ENCODE results near the gene MEOX1. TPM values are rescaled to one million over a fixed set of nuclear protein-coding genes. Genes with fewer than 3 reads are reported as not detected.

MEOX1 gene
- total RNA-seq, 1 experiment from 2014 or later: 0.21 TPM

- H3K36me3 ChIP-seq (ENCODE audit: control insufficient read depth, insufficient read depth, low read length): no peaks in the 10 kb centered on the region
- H3K27ac ChIP-seq (ENCODE audit: low read length): no peak overlapping the region
- H3K4me1 ChIP-seq (ENCODE audit: control insufficient read depth, insufficient read depth, low read length): no peaks in the 10 kb centered on the region
- no peak overlapping the region for H3K4me3 ChIP-seq (ENCODE audit: low read depth in 2 of 2, low read length in 2 of 2)
- in situ Hi-C loops (cut with HindIII; ENCODE audit: low pct_unique_long_range_greater_than_20kb, low sequenced_read_pairs): no loop called here
- DNase-seq (ENCODE audit: low read depth, low spot score) (no peak), ATAC-seq (no peak)
- intact Hi-C loops (cut with micrococcal nuclease; ENCODE audit: unreplicated experiment): no loop called here
- no peaks in the 10 kb centered on the region for H3K27me3 ChIP-seq (ENCODE audit: control insufficient read depth, insufficient read depth, low read length)
- ChIA-PET CTCF (interaction anchor here (0.6 to 0.7 kb wide), 2 partner anchors 16 to 68 kb away, joined by 3 to 4 read pairs; no protein-coding TSS in a partner anchor), POLR2A (interaction anchor here (0.5 kb wide), 1 partner anchor 14 kb away, joined by 8 read pairs; no protein-coding TSS in a partner anchor)
- no peak for TF ChIP-seq TCF7L2 (IDR thresholded peaks at IDR 0.05; ENCODE audit: low read depth, low read length)
- TF ChIP-seq SIN3A (IDR thresholded peaks at IDR 0.05; ENCODE audit: borderline replicate concordance, insufficient read depth, low read depth, low read length): no peak
- no peak for TF ChIP-seq POLR2AphosphoS5 (IDR thresholded peaks at IDR 0.05; ENCODE audit: low read depth, low read length)
- TF ChIP-seq CTCF (IDR thresholded peaks at IDR 0.05): no peak
- TF ChIP-seq REST (IDR thresholded peaks at IDR 0.05; ENCODE audit: insufficient read depth in 1 of 2, low read depth in 2 of 2, low read length in 1 of 2): no peak
- no peaks in the 10 kb centered on the region for H3K9me3 ChIP-seq (ENCODE audit: control insufficient read depth, insufficient read depth, low read depth, low read length)
- BruUV-seq (replicated peaks): no TSS peak
Measured at GRCh38 chr17:43698678-43699437, 37.1 kb upstream of the MEOX1 start.

- CTCF ChIA-PET: no interaction called here
- in situ Hi-C loops (cut with HindIII; ENCODE audit: low pct_unique_long_range_greater_than_20kb, low sequenced_read_pairs) (no loop called here), intact Hi-C loops (cut with micrococcal nuclease; ENCODE audit: unreplicated experiment) (no loop called here)
- H3K27me3 ChIP-seq (ENCODE audit: control insufficient read depth, insufficient read depth, low read length): no peaks in the 10 kb centered on the region
- BruUV-seq (replicated peaks): no TSS peak
- H3K27ac ChIP-seq (ENCODE audit: low read length): no peak overlapping the region
- H3K36me3 ChIP-seq (ENCODE audit: control insufficient read depth, insufficient read depth, low read length): no peaks in the 10 kb centered on the region
- ATAC-seq (no peak), DNase-seq (ENCODE audit: low read depth, low spot score) (no peak)
- H3K9me3 ChIP-seq (ENCODE audit: control insufficient read depth, insufficient read depth, low read depth, low read length): no peaks in the 10 kb centered on the region
- TF ChIP-seq TCF7L2 (IDR thresholded peaks at IDR 0.05; ENCODE audit: low read depth, low read length) (no peak), REST (IDR thresholded peaks at IDR 0.05; ENCODE audit: insufficient read depth in 1 of 2, low read depth in 2 of 2, low read length in 1 of 2) (no peak), POLR2AphosphoS5 (IDR thresholded peaks at IDR 0.05; ENCODE audit: low read depth, low read length) (no peak), SIN3A (IDR thresholded peaks at IDR 0.05; ENCODE audit: borderline replicate concordance, insufficient read depth, low read depth, low read length) (no peak), CTCF (IDR thresholded peaks at IDR 0.05) (no peak)
- no peak overlapping the region for H3K4me3 ChIP-seq (ENCODE audit: low read depth in 2 of 2, low read length in 2 of 2)
- POLR2A ChIA-PET: interaction anchor here (0.5 kb wide), 1 partner anchor 13 kb away, joined by 8 read pairs; no protein-coding TSS in a partner anchor
- no peaks in the 10 kb centered on the region for H3K4me1 ChIP-seq (ENCODE audit: control insufficient read depth, insufficient read depth, low read length)
Measured at GRCh38 chr17:43697937-43698336, 36.2 kb upstream of the MEOX1 start.

Measured in Panc1 (cell line).